Body of pancreas (tissue), 4 donors: ENCODE results near the gene ERG.

ENCODE experiments used
- CTCF ChIP-seq, 7 experiments: fragments of 450-650 bp in 4 of 7; fragments of 200-600 bp in 3 of 7; sonication (generic) in 3 of 7; IDR thresholded peaks; one replicate each; pipeline ENCODE4 v1.5.1; 2016 to 2019; ENCODE audit warnings: antibody characterized with exemption in 7 of 7
- POLR2A ChIP-seq, 3 donors: fragments of 450-650 bp; IDR thresholded peaks; one replicate each; pipeline ENCODE4 v1.6.1; 2016; ENCODE audit warnings: antibody characterized with exemption in 3 of 3, mild to moderate bottlenecking in 2 of 3

- no peak for TF ChIP-seq CTCF (IDR thresholded peaks at IDR 0.05)
- TF ChIP-seq POLR2A (IDR thresholded peaks at IDR 0.05) = no peak
These were observed 154.6 kb downstream of the ERG start for GRCh38 chr21:38343691-38344090.
